GM18498 (cell line): ENCODE measurements around the gene MPDU1.
"Not testable (repeated sequence)": the region's sequence is repeated elsewhere in the genome, so short reads cannot be mapped to it uniquely, and the experiment has no call there.

Source experiments
- ATAC-seq: cut with Tn5 transposase; IDR thresholded peaks from one replicate; pipeline ENCODE4 v1.9.1; 2021; ENCODE audit warnings: mild to moderate bottlenecking, moderate library complexity; ENCODE audit not compliant: unreplicated experiment

Gene MPDU1

DNA sequence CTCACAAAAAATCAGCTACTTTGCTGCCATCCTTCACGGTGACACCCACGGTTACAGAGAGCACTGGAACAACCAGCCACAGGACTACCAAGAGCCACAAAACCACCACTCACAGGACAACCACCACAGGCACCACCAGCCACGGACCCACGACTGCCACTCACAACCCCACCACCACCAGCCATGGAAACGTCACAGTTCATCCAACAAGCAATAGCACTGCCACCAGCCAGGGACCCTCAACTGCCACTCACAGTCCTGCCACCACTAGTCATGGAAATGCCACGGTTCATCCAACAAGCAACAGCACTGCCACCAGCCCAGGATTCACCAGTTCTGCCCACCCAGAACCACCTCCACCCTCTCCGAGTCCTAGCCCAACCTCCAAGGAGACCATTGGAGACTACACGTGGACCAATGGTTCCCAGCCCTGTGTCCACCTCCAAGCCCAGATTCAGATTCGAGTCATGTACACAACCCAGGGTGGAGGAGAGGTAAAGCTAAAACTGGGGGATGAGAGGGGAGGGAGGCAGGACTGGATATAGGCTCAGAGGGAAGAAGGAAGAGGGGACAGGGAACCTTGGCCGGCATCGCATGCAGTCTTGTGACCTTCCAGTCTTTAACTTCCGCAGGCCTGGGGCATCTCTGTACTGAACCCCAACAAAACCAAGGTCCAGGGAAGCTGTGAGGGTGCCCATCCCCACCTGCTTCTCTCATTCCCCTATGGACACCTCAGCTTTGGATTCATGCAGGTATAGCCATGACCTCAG, 3.6 kb upstream of the MPDU1 start:
- ATAC-seq: no peak

- no peak for ATAC-seq
These were observed 2.8 kb upstream of the MPDU1 start for GRCh38 chr17:7580604-7581575.

DNA sequence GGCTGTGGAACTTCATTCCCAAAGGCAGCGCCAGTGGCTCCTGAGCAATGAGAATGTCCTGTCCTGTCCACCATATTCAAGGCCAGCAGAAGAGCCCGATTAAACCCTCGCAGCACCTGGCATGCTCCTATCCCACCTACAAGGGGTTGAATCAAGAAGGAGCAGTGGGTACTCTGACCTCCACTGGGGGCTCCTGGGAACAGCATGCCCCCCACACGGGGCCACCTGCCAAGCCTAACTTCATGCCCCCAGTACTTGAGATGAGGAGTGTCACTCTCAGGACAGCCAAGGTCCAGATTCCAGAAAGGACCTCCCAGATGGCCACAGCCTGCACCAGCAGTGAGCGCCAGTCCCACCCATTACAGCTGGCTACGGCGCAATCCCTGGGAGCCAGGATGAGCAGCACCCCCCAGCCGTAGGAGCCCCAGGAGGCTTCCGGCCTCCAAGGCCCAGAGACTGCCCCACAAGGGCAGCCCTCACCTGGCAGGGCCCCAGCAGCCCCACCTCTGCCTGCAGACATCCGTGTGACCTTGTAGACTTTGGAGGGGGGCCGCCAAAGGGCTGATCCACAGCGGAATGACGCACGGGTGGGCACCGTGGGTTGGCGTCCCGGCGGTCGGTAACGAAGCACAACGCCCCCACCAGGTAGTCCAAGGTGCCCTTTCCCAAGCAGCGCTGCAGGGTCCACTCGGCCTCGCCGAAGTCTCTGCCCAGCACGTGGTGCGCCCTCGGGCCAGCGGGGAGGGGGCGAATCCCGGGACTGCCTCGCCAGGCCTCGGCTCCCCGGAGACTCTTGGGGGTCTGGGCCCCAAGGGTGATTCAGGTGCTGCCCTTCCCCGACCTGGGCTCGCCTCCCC, 1.0 kb upstream of the MPDU1 start:
- no peak for ATAC-seq

DNA sequence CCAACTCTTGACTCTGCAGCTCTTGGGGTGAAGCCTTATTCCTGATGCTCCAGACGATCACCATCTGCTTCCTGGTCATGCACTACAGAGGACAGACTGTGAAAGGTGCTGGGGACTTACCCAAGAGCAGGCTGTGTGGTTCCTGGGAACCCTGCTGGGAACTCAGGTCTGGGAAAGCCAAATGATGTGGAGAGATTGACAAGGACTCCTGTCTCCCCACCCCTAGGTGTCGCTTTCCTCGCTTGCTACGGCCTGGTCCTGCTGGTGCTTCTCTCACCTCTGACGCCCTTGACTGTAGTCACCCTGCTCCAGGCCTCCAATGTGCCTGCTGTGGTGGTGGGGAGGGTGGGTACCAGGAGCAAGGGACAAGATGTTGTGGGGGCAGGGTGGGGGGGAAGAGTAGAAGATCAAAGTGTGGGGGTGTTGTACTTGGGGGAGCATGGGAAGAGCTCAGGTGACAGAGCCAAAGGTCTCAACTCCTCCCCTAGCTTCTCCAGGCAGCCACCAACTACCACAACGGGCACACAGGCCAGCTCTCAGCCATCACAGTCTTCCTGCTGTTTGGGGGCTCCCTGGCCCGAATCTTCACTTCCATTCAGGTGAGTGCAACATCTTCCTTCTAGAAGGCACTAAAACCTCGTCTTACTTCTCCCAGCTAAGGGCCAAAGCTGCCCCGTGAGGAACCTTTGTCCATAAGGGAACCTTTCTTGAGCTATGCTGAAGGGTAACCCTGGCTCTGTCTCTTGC, 3.2 kb downstream of the MPDU1 start:
- no peak for ATAC-seq

GRCh38 chr17:7587420-7588151, 3.9 kb downstream of the MPDU1 start:
- no peak for ATAC-seq

GRCh38 chr17:7588553-7589203, 5.0 kb downstream of the MPDU1 start:
- no peak for ATAC-seq

- ATAC-seq: no peak
These were observed 5.7 kb downstream of the MPDU1 start for GRCh38 chr17:7589204-7589868.

DNA sequence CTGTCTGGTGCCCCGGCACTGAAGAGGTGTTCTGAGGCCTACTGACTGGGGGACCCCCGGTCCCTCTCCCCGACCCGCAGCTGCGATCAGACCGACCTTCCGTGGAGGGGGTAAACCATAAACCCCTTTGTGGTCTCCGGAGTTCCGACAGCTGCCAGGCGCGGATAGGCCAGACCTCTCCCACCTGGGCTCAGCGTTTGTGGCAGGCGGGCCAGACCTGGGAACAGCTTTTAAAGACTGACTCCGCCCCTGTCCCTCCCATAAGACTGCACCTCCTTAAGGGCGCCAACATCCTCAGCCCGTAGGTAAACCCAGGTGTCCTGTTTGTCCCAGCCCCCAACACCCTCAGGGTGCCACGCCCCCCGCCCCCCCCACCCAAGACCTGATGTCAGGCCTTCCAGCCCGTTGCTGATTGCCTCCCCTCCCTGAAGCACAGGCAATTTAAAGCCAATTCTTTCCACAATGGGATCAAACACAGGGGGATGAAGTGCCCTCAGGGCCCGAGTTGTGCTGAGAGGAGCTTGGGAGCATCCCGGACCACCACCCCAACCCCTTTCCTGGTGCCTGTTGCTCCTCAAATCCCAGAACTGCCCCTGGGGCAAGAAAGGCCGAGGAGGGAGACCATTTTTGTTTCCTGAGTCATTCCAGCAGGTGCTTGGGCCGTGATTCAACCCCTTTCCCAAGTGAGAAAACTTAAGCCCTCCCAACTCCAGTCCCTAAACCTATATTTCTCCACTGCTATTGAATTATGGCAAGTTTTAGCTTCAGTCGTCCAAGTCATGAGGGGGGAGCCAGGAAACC, 6.4 kb downstream of the MPDU1 start, which contains the start of gene SOX15:
SOX15 (minus strand) TSS at position 204 of the 801 bp plus-strand sequence. CDS start 418 bp downstream, outside the sequence.
- ATAC-seq: no peak

DNA sequence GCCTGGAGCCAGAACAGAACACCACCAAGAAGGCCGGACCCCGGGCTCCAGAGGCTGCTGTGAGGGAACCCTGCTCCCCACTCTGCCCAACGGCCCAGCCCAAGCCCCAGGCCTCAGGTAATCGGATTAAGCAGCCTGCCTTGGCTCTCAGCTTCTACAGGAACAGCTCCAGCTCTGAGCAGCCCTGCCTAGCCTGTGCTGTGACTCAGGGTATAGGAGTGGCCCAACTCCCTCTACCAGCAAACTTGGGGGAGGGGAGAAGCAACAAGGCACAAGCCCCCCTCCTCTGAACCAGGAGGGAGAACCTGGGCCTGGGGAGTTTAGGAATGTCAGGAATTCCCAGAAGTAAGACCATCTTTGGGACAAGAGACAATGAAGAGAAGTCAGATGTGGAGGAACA, 7.1 kb downstream of the MPDU1 start:
- no peak for ATAC-seq

- no peak for ATAC-seq
These were observed 7.9 kb downstream of the MPDU1 start for GRCh38 chr17:7591596-7591995.

GRCh38 chr17:7592422-7593021, 8.9 kb downstream of the MPDU1 start:
- ATAC-seq: no peak

- no peak for ATAC-seq
These were observed 9.6 kb downstream of the MPDU1 start for GRCh38 chr17:7593296-7593695.

- not testable (repeated sequence) for ATAC-seq
These were observed 13.9 kb downstream of the MPDU1 start for GRCh38 chr17:7597561-7597960.

- no peak for ATAC-seq
These were observed 22.6 kb downstream of the MPDU1 start for GRCh38 chr17:7606280-7606679.

GRCh38 chr17:7610641-7611040, 27.0 kb downstream of the MPDU1 start:
- no peak for ATAC-seq

GRCh38 chr17:7611635-7612293, 28.1 kb downstream of the MPDU1 start:
- no peak for ATAC-seq

DNA sequence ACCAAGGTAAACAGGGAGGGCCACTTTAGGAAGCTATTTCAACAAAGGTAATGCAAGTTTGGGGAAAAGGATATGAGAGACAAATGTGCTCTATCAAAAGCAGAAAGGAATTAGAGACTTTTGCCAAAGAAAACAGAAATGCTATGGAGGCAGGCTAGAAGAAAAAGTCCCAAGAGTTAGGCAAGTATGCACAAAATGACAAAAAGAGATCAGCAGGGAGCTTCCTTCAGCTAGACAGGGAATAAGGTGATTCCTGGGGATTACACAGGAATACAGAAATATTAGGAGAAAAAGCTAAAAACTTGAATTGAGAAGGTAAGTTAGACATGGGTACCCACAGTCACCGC, 28.6 kb downstream of the MPDU1 start:
- no peak for ATAC-seq
